ENCODE data around the gene SMG5. TPM values are rescaled to one million over a fixed set of nuclear protein-coding genes. Genes with fewer than 3 reads are reported as not detected.

The SMG5 gene
- total RNA-seq, 1 donor from 2014 or later: 57.7 TPM

- Histone ChIP-seq H3K9me3 (no peaks in the 10 kb centered on the region), H3K27ac (peak overlapping the region; percentile 94), H3K4me1 (peaks cover 52% of the 10 kb centered on the region), H3K27me3 (no peaks in the 10 kb centered on the region), H3K4me3 (peak overlapping the region; percentile 90 to 94), H3K36me3 (peaks cover 0 to 26% of the 10 kb centered on the region in 2 donors)
- intact Hi-C loops (cut with DNase I): no loop called here
- no peak for DNase-seq (ENCODE audit: extremely low spot score in 2 of 2)
- TF ChIP-seq CTCF (IDR thresholded peaks at IDR 0.05): no peak
- no peak for TF ChIP-seq POLR2A (IDR thresholded peaks at IDR 0.05)
- TF ChIP-seq POLR2AphosphoS5 (IDR thresholded peaks at IDR 0.05; ENCODE audit: insufficient read depth in 1 of 2, low read depth in 1 of 2): no peak
These were observed 739 bp downstream of the SMG5 start for GRCh38 chr1:156281693-156282478.

GRCh38 chr1:156281281-156281680 is 1.3 kb downstream of the SMG5 start:
- peaks cover 0 to 31% of the 10 kb centered on the region in 2 donors for H3K36me3 ChIP-seq
- no peak for TF ChIP-seq POLR2AphosphoS5 (IDR thresholded peaks at IDR 0.05; ENCODE audit: insufficient read depth in 1 of 2, low read depth in 1 of 2)
- TF ChIP-seq POLR2A (IDR thresholded peaks at IDR 0.05): no peak
- TF ChIP-seq CTCF (IDR thresholded peaks at IDR 0.05): no peak
- intact Hi-C loops (cut with DNase I): no loop called here
- H3K27ac ChIP-seq: peak overlapping the region; percentile 94
- H3K4me3 ChIP-seq: peak overlapping the region; percentile 90 to 94
- no peak for DNase-seq (ENCODE audit: extremely low spot score in 2 of 2)
- no peaks in the 10 kb centered on the region for H3K9me3 ChIP-seq
- H3K4me1 ChIP-seq: peaks cover 52% of the 10 kb centered on the region
- H3K27me3 ChIP-seq: no peaks in the 10 kb centered on the region

- Histone ChIP-seq H3K27me3 (no peaks in the 10 kb centered on the region), H3K9me3 (no peaks in the 10 kb centered on the region), H3K4me3 (no peak overlapping the region), H3K36me3 (peaks cover 0 to 40% of the 10 kb centered on the region in 2 donors), H3K27ac (no peak overlapping the region), H3K4me1 (peaks cover 42% of the 10 kb centered on the region)
- DNase-seq (ENCODE audit: extremely low spot score in 2 of 2): no peak
- TF ChIP-seq POLR2AphosphoS5 (IDR thresholded peaks at IDR 0.05; ENCODE audit: insufficient read depth in 1 of 2, low read depth in 1 of 2): no peak
- TF ChIP-seq POLR2A (IDR thresholded peaks at IDR 0.05): no peak
- no peak for TF ChIP-seq CTCF (IDR thresholded peaks at IDR 0.05)
- intact Hi-C loops (cut with DNase I): no loop called here
These were observed 2.8 kb downstream of the SMG5 start for GRCh38 chr1:156279837-156280236.

GRCh38 chr1:156276966-156277381 is 5.7 kb downstream of the SMG5 start:
- Histone ChIP-seq H3K4me3 (no peak overlapping the region), H3K4me1 (peaks cover 22% of the 10 kb centered on the region), H3K9me3 (no peaks in the 10 kb centered on the region), H3K36me3 (peaks cover 0 to 69% of the 10 kb centered on the region in 2 donors), H3K27ac (no peak overlapping the region), H3K27me3 (no peaks in the 10 kb centered on the region)
- intact Hi-C loops (cut with DNase I): no loop called here
- TF ChIP-seq POLR2A (IDR thresholded peaks at IDR 0.05) (no peak), POLR2AphosphoS5 (IDR thresholded peaks at IDR 0.05; ENCODE audit: insufficient read depth in 1 of 2, low read depth in 1 of 2) (no peak), CTCF (IDR thresholded peaks at IDR 0.05) (no peak)
- DNase-seq (ENCODE audit: extremely low spot score in 2 of 2): no peak

GRCh38 chr1:156276532-156276931 is 6.1 kb downstream of the SMG5 start:
- no peaks in the 10 kb centered on the region for H3K27me3 ChIP-seq
- H3K27ac ChIP-seq: no peak overlapping the region
- peaks cover 0 to 73% of the 10 kb centered on the region in 2 donors for H3K36me3 ChIP-seq
- TF ChIP-seq POLR2AphosphoS5 (IDR thresholded peaks at IDR 0.05; ENCODE audit: insufficient read depth in 1 of 2, low read depth in 1 of 2) (no peak), CTCF (IDR thresholded peaks at IDR 0.05) (no peak), POLR2A (IDR thresholded peaks at IDR 0.05) (no peak)
- H3K9me3 ChIP-seq: no peaks in the 10 kb centered on the region
- intact Hi-C loops (cut with DNase I): no loop called here
- DNase-seq (ENCODE audit: extremely low spot score in 2 of 2): no peak
- H3K4me1 ChIP-seq: peaks cover 17% of the 10 kb centered on the region
- H3K4me3 ChIP-seq: no peak overlapping the region

Measured in vagina (tissue), 2 donors.